ENCODE results near the gene NOX5.

DNA sequence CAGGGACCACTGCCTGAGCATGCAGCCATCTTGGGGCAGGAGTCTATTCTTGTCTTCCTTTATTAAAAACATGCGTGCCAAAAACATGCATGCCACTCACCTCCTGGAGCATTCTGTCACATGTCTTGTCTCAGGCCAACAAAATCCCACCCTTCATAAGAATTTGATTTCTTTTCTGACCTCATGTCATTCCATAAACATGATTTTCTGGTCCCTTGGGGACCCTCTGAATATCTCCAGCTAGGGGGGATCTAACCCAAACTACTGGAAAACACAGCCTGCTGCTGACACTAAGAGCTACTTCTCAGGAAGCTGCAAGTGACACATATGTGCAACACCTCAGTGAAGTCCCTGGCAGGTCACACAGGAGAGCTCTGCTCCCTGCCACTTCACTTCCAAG lies 26.8 kb upstream of the NOX5 start:
- TF ChIP-seq, protein P1, sequence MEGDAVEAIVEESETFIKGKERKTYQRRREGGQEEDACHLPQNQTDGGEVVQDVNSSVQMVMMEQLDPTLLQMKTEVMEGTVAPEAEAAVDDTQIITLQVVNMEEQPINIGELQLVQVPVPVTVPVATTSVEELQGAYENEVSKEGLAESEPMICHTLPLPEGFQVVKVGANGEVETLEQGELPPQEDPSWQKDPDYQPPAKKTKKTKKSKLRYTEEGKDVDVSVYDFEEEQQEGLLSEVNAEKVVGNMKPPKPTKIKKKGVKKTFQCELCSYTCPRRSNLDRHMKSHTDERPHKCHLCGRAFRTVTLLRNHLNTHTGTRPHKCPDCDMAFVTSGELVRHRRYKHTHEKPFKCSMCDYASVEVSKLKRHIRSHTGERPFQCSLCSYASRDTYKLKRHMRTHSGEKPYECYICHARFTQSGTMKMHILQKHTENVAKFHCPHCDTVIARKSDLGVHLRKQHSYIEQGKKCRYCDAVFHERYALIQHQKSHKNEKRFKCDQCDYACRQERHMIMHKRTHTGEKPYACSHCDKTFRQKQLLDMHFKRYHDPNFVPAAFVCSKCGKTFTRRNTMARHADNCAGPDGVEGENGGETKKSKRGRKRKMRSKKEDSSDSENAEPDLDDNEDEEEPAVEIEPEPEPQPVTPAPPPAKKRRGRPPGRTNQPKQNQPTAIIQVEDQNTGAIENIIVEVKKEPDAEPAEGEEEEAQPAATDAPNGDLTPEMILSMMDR (IDR thresholded peaks at IDR 0.05), result no peak
- TF ChIP-seq POLR2A (IDR thresholded peaks at IDR 0.05), result no peak

Measured in body of pancreas (tissue), 4 donors.